Endothelial cell of umbilical vein (primary cell): ENCODE results near the gene GCLC. TPM values are rescaled to one million over a fixed set of nuclear protein-coding genes. Genes with fewer than 3 reads are reported as not detected.

Experiments used
- BruUV-seq: library from RNA; stranded (reverse); fragments of 400-500 nt; replicated peaks from 2 replicates; lab custom pipeline; 2021; lab: Mats Ljungman, UMichigan
- CTCF ChIA-PET: fragments of 300-600, 350-600 bp; sonication (Branson Sonifier 250); formaldehyde crosslinking; loops from one replicate; lab custom pipeline; 2021; ENCODE audit warnings: antibody characterized with exemption, inconsistent platforms; lab: Charles Lee
- POLR2A ChIA-PET: fragments of 300-600, 350-600 bp; sonication (Branson Sonifier 250); formaldehyde crosslinking; loops from one replicate; lab custom pipeline; 2021; ENCODE audit warnings: antibody characterized with exemption, inconsistent platforms; lab: Charles Lee
- DNase-seq: peaks from one replicate; pipeline ENCODE4 v3.0.0-alpha.2; 2011; ENCODE audit warnings: low read depth, low spot score
- FAIRE-seq: peaks from 2 replicates; lab custom pipeline; 2011; peaks lifted over from hg19 to GRCh38; lab: Jason Lieb, UNC
- H2AFZ ChIP-seq: 2 replicates; pipeline ENCODE4 v1.6.0; 2012; ENCODE audit warnings: low read depth, low read length, control low read depth, inconsistent platforms
- H3K27ac ChIP-seq: 2 replicates; pipeline ENCODE4 v1.5.1; 2011; ENCODE audit warnings: low read depth, mild to moderate bottlenecking, control low read depth, low read length, moderate library complexity; ENCODE audit not compliant: insufficient read depth
- H3K27me3 ChIP-seq, 2 experiments: 2 replicates each; pipeline versions ENCODE4 v1.6.0 to v1.6.1; 2011; ENCODE audit warnings: low read length in 2 of 2, mixed read lengths in 1 of 2; ENCODE audit not compliant: control insufficient read depth in 2 of 2, insufficient read depth in 2 of 2
- H3K36me3 ChIP-seq, 2 experiments: 2 replicates in 1 of 2; 3 replicates in 1 of 2; pipeline ENCODE4 v1.5.1; 2011; ENCODE audit warnings: low read length in 2 of 2, mild to moderate bottlenecking in 1 of 2, moderate library complexity in 1 of 2; ENCODE audit not compliant: control insufficient read depth in 2 of 2, insufficient read depth in 2 of 2; ENCODE audit errors: extremely low read depth in 1 of 2
- H3K4me1 ChIP-seq: 3 replicates; pipeline ENCODE4 v1.5.1; 2011; ENCODE audit warnings: mild to moderate bottlenecking, low read length; ENCODE audit not compliant: control insufficient read depth, insufficient read depth; ENCODE audit errors: extremely low read depth
- H3K4me2 ChIP-seq: 2 replicates; pipeline ENCODE4 v1.6.1; 2011; ENCODE audit warnings: low read length, control low read depth, mixed read lengths; ENCODE audit not compliant: insufficient read depth
- H3K4me3 ChIP-seq, 3 experiments: fragments of 200-600 bp in 1 of 3; sonication (generic), shearing (Covaris generic) in 1 of 3; replicated peaks in 1 of 3; 2 replicates each; pipeline ENCODE4 v1.5.1; 2011 to 2016; ENCODE audit warnings: control low read depth in 3 of 3, low read length in 3 of 3, mild to moderate bottlenecking in 2 of 3, inconsistent platforms in 1 of 3, low read depth in 1 of 3, moderate library complexity in 1 of 3; ENCODE audit not compliant: insufficient read depth in 1 of 3
- H3K79me2 ChIP-seq: 2 replicates; pipeline ENCODE4 v1.6.0; 2012; ENCODE audit warnings: low read length, inconsistent platforms; ENCODE audit not compliant: control insufficient read depth, insufficient read depth
- H3K9ac ChIP-seq: replicated peaks from 2 replicates; pipeline ENCODE3; 2011; ENCODE audit warnings: low read length, control low read depth; ENCODE audit not compliant: insufficient read depth; ENCODE audit errors: extremely low read depth
- H3K9me1 ChIP-seq: replicated peaks from 3 replicates; pipeline ENCODE4 v1.6.0; 2011; ENCODE audit warnings: mild to moderate bottlenecking, low read length; ENCODE audit not compliant: control insufficient read depth, insufficient read depth; ENCODE audit errors: extremely low read depth
- H3K9me3 ChIP-seq: replicated peaks from 2 replicates; pipeline ENCODE4 v1.5.1; 2012; ENCODE audit warnings: low read length, inconsistent platforms; ENCODE audit not compliant: control insufficient read depth, insufficient read depth
- H4K20me1 ChIP-seq: replicated peaks from 2 replicates; pipeline ENCODE3; 2011; ENCODE audit warnings: mild to moderate bottlenecking, low read length; ENCODE audit not compliant: control insufficient read depth, insufficient read depth; ENCODE audit errors: extremely low read depth
- EZH2 ChIP-seq: IDR thresholded peaks from 2 replicates; pipeline ENCODE4 v1.6.1; 2012; ENCODE audit warnings: borderline replicate concordance, low read depth, mild to moderate bottlenecking, moderate library complexity, low read length, inconsistent platforms; ENCODE audit not compliant: severe bottlenecking
- FOS ChIP-seq: IDR thresholded peaks from 2 replicates; pipeline ENCODE4 v1.6.1; 2011; ENCODE audit warnings: mild to moderate bottlenecking, low read length, moderate library complexity, borderline replicate concordance; ENCODE audit not compliant: insufficient read depth
- GATA2 ChIP-seq: IDR thresholded peaks from 2 replicates; pipeline ENCODE4 v1.7.0; 2011; ENCODE audit warnings: low read depth, mild to moderate bottlenecking, moderate library complexity, mixed read lengths, low read length; ENCODE audit not compliant: insufficient read length, insufficient read depth
- JUN ChIP-seq: IDR thresholded peaks from 2 replicates; pipeline ENCODE4 v1.6.1; 2011; ENCODE audit warnings: borderline replicate concordance, low read depth; ENCODE audit not compliant: insufficient read length, insufficient read depth
- MYC ChIP-seq: IDR thresholded peaks from one replicate; pipeline ENCODE4 v1.6.1; 2011; ENCODE audit warnings: mild to moderate bottlenecking, low read depth, low read length
- POLR2A ChIP-seq: IDR thresholded peaks from 2 replicates; pipeline ENCODE4 v1.6.1; 2012; ENCODE audit warnings: low read depth, mild to moderate bottlenecking, control low read depth, low read length
- POLR2AphosphoS5 ChIP-seq: IDR thresholded peaks from 2 replicates; pipeline ENCODE4 v1.6.1; 2012; ENCODE audit warnings: low read depth, mild to moderate bottlenecking, control low read depth, low read length, moderate library complexity; ENCODE audit not compliant: insufficient read depth
- dilution Hi-C: fragments of 300-500 bp; cut with MboI; formaldehyde crosslinking; loops from one replicate; pipeline ENCODE4 v1.15.0; 2019; ENCODE audit warnings: low sequenced_read_pairs; ENCODE audit not compliant: extremely low pct_ligation_motif_present
- intact Hi-C: fragments of 100-400 bp; cut with micrococcal nuclease; formaldehyde crosslinking; loops from one replicate; pipeline ENCODE4 v1.10.0; 2022
- polyA plus RNA-seq, 4 experiments: library from polyadenylated mRNA; depleted of rRNA in 3 of 4; stranded (reverse) in 3 of 4; unstranded in 1 of 4; fragments of >200 nt; gene quantifications; 2 replicates each; pipeline versions ENCODE4 v1.2.1 to v1.2.3, GENCODE V29; 2011 to 2012; ENCODE audit warnings: missing spikeins in 1 of 4
- total RNA-seq: library from RNA; stranded (reverse); gene quantifications from 2 replicates; pipeline ENCODE4 v1.2.3, GENCODE V29; 2021
- TF ChIP-seq, protein P1 (sequence below), 2 donors: IDR thresholded peaks; 1 replicate in 1 of 2; 2 replicates in 1 of 2; pipeline ENCODE4 v1.5.1; 2011; ENCODE audit warnings: low read length in 2 of 2, mild to moderate bottlenecking in 2 of 2, moderate library complexity in 2 of 2, control low read depth in 1 of 2, inconsistent platforms in 1 of 2, low read depth in 1 of 2; ENCODE audit not compliant: insufficient read depth in 1 of 2; ENCODE audit errors: extremely low read depth in 1 of 2

GCLC gene
- total and polyA plus RNA-seq, 2 donors (not counting 3 experiments of a cell fraction or from before 2014, with no cell fraction given): 7.3 to 22.8 TPM

DNA sequence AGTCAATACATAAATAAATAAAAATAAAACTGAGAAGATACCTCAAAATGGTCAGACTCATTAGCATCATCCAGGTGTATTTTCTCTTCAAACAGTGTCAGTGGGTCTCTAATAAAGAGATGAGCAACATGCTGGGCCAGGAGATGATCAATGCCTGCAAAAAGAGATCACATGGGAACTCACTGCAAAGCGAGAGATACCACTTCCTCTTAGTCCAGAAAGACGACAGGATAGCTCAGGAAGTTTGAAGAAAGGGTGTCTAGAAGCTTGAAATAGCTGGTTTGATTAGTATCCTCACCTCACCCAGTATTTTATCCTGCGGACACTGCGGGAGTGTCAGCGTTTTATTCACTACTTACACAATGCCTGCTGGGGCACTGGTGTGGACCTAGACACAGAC is 38.0 kb downstream of the GCLC start:
- no peak for FAIRE-seq
- CTCF ChIA-PET: interaction anchor here (1.5 kb wide), 1 partner anchor 14 kb away, joined by 7 read pairs; no protein-coding TSS in a partner anchor

More for the DNA sequence above, 38.0 kb downstream of the GCLC start:
- TF ChIP-seq GATA2 (no peak), EZH2 (no peak), MYC (no peak), POLR2A (no peak), POLR2AphosphoS5 (no peak), FOS (no peak), JUN (no peak)
- TF ChIP-seq, protein P1, sequence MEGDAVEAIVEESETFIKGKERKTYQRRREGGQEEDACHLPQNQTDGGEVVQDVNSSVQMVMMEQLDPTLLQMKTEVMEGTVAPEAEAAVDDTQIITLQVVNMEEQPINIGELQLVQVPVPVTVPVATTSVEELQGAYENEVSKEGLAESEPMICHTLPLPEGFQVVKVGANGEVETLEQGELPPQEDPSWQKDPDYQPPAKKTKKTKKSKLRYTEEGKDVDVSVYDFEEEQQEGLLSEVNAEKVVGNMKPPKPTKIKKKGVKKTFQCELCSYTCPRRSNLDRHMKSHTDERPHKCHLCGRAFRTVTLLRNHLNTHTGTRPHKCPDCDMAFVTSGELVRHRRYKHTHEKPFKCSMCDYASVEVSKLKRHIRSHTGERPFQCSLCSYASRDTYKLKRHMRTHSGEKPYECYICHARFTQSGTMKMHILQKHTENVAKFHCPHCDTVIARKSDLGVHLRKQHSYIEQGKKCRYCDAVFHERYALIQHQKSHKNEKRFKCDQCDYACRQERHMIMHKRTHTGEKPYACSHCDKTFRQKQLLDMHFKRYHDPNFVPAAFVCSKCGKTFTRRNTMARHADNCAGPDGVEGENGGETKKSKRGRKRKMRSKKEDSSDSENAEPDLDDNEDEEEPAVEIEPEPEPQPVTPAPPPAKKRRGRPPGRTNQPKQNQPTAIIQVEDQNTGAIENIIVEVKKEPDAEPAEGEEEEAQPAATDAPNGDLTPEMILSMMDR (IDR thresholded peaks at IDR 0.05; ENCODE audit: extremely low read depth in 1 of 2, insufficient read depth in 1 of 2, low read depth in 1 of 2, low read length in 2 of 2): no peak
- intact Hi-C loops: no loop called here
- DNase-seq: no peak
- H3K27ac ChIP-seq: no peak overlapping the region
- no peaks in the 10 kb centered on the region for H3K79me2 ChIP-seq
- no peaks in the 10 kb centered on the region for H3K9me1 ChIP-seq
- no peaks in the 10 kb centered on the region for H3K27me3 ChIP-seq
- no peak overlapping the region for H3K9ac ChIP-seq
- peaks cover 2 to 15% of the 10 kb centered on the region in 2 experiments for H3K36me3 ChIP-seq
- H3K4me3 ChIP-seq: no peak overlapping the region
- dilution Hi-C loops: no loop called here
- POLR2A ChIA-PET: interaction anchor here (0.5 kb wide), 1 partner anchor 31 kb away, joined by 3 read pairs; no protein-coding TSS in a partner anchor
- no peaks in the 10 kb centered on the region for H4K20me1 ChIP-seq
- BruUV-seq: no TSS peak
- H3K9me3 ChIP-seq: no peaks in the 10 kb centered on the region
- H2AFZ ChIP-seq: no peak overlapping the region
- H3K4me2 ChIP-seq: no peak overlapping the region
- H3K4me1 ChIP-seq: no peaks in the 10 kb centered on the region
